HAP-1 (cell line): ENCODE data around the gene EML1.

Experiments used
- DNase-seq, 2 experiments: peaks; one replicate each; pipeline ENCODE4 v3.0.0-alpha.2; 2016 to 2020; ENCODE audit warnings: low spot score in 2 of 2
- H3K27me3 ChIP-seq: fragments of 250-450 bp; sonication (Bioruptor Pico); 2 replicates; pipeline ENCODE4 v1.5.1; 2020; ENCODE audit warnings: low read depth, mild to moderate bottlenecking, moderate library complexity
- H3K36me3 ChIP-seq: fragments of 250-450 bp; sonication (Bioruptor Pico); replicated peaks from 2 replicates; pipeline ENCODE4 v1.5.1; 2020; ENCODE audit warnings: mild to moderate bottlenecking
- H3K4me1 ChIP-seq: fragments of 250-450 bp; sonication (Bioruptor Pico); 2 replicates; pipeline ENCODE4 v1.5.1; 2020; ENCODE audit warnings: mild to moderate bottlenecking
- H3K4me3 ChIP-seq: fragments of 250-450 bp; sonication (Bioruptor Pico); 2 replicates; pipeline ENCODE4 v1.5.1; 2020; ENCODE audit warnings: mild to moderate bottlenecking, moderate library complexity
- H3K9me3 ChIP-seq: fragments of 250-450 bp; sonication (Bioruptor Pico); 2 replicates; pipeline ENCODE4 v1.5.1; 2020; ENCODE audit warnings: mild to moderate bottlenecking, moderate library complexity
- in situ Hi-C: fragments of 300-500 bp; cut with MboI; formaldehyde crosslinking; loops from 3 replicates; pipeline ENCODE4 v1.14.3; 2020; ENCODE audit warnings: low sequenced_read_pairs, inconsistent platforms, mixed read lengths

Gene EML1

DNA sequence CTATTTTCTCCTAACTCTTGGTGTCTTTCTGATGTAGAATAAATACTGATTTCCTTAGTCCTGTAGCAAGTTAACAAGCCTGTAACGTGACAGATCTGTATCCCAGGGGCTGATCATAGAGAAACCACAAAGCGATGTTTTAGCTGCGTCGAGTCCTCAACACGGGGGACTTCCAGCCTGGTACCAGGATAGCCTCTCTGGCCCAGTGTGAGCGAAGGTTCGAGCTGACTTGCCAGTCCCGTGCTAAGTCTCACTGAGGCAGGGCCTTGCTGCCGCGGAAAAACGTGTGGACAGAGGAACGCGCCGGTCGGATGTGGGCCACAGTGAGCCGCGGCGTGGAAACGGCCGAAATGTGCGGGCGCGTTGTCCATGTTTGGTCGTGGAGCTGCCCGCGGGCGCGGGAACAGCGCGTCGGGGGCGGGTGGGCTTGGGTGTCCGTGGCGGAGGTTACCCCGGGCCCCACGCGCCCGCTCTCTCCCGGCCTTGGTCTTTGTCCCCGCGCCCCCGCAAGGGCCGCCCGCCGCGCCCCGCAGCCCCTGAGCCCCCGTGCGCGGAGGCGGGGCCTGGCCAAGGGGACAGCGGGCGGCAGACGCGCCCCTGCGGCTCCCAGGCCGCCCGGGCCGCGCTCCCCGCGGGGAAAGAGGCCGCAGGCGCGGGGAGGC is 531 bp upstream of the EML1 start:
- DNase-seq: peak in 1 of 2 experiments; percentile 10
- H3K9me3 ChIP-seq: peaks cover 3% of the 10 kb centered on the region; the same call in 1 of the 2 replicates
- no peaks in the 10 kb centered on the region for H3K36me3 ChIP-seq
- peaks cover 3% of the 10 kb centered on the region; the same call in 1 of the 2 replicates for H3K4me1 ChIP-seq
- no peaks in the 10 kb centered on the region for H3K27me3 ChIP-seq
- in situ Hi-C loops: no loop called here
- peak overlapping the region; percentile 12 for H3K4me3 ChIP-seq

DNA sequence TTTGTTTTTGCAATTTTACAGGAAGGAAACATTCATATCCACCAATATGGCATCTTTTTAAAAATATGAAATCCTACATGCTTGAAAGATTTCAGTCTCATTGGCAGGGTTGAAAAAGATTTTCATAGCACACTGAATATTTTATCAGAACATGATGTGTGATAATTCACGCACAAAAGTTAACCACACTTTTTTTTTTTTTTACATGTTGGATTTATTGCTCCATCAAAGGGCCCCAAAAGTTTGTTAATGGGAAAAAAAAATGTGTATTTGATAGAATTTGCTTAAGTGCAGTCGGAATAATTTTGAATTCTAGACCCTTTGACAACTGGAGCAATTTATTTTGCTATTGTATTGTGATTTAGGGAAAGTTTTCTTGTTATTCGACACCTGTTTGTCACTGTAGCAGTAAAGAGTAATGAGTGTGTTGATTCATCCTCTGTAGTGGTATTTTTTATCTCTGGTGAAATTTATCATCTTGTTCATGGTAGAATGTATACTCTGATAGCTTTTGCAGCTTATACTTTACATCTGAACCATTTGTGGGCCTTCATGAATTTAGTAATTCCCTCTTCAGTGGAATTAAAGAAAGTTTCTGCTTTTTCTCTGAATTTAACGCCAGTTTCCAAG is 1.1 kb downstream of the EML1 start:
- H3K4me1 ChIP-seq: peaks cover 6% of the 10 kb centered on the region
- no peaks in the 10 kb centered on the region for H3K36me3 ChIP-seq
- H3K9me3 ChIP-seq: peaks cover 3% of the 10 kb centered on the region; the same call in 1 of the 2 replicates
- no peaks in the 10 kb centered on the region for H3K27me3 ChIP-seq
- in situ Hi-C loops: no loop called here
- DNase-seq: no peak
- peak overlapping the region; percentile 35 for H3K4me3 ChIP-seq

DNA sequence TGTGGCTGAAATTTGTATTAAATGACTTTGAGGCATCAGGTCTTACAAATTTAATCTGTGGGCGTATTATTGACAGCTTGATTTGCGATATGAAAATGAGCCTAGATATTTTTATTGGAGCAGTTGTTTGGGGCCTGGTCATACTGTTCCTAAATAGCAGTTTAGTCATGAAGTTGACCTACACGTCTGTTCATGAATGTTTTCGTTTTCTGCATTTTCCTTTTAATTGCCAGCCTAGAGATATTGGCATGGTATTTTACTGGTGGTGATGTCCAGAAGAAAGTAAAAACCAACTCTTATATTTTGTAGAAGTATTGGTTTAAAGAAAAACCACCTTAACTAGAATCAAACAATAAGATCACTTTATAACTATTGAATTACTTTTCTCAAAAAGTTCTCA is 1.8 kb downstream of the EML1 start:
- H3K27me3 ChIP-seq: no peaks in the 10 kb centered on the region
- no peak for DNase-seq
- peaks cover 3% of the 10 kb centered on the region; the same call in 1 of the 2 replicates for H3K9me3 ChIP-seq
- H3K4me1 ChIP-seq: peaks cover 6% of the 10 kb centered on the region
- H3K4me3 ChIP-seq: no peak overlapping the region
- in situ Hi-C loops: no loop called here
- H3K36me3 ChIP-seq: no peaks in the 10 kb centered on the region

DNA sequence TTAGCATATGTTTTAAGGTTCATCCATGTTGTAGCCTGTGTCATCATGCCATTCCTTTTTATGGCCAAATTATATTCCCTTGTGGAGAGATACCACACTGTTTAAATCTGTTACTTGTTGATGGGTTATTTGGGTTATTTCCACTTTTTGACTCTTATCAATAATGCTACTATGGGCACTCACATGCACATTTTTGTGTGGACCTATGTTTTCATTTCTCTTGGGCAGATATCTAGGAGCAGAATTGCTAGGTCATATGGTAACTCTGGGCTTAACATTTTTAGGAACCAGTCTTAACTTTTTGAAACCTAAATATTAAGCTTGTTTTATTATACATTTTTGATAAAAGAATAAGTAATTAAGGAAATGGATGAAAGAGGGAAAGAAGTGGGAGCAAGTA is 4.0 kb downstream of the EML1 start:
- no peak for DNase-seq
- in situ Hi-C loops: no loop called here
- no peak overlapping the region for H3K4me3 ChIP-seq

DNA sequence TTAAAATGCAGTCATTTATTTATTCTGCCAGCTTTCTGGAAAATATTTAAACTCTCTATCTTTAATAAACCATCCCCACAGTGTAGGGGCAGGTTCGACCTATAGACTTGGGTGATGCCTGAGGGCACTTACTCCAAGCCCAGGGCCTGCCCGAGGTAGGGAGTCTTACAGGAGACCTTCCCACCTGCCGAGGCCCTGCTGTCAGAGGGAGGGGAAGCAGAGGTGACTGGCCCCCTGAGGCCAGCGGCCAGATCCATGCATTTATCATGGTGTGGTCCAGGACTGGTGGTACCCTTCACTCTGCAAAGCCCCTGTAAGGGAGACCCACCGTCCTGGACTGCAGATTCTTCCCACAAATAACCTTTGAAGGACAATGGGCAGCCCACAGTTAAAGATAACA is 7.6 kb downstream of the EML1 start:
- Histone ChIP-seq H3K9me3 (peaks cover 3% of the 10 kb centered on the region; the same call in 1 of the 2 replicates), H3K36me3 (no peaks in the 10 kb centered on the region), H3K4me1 (peaks cover 13% of the 10 kb centered on the region), H3K4me3 (no peak overlapping the region), H3K27me3 (no peaks in the 10 kb centered on the region)
- no peak for DNase-seq
- in situ Hi-C loops: no loop called here

More for the DNA sequence above, 4.0 kb downstream of the EML1 start:
- H3K27me3 ChIP-seq: no peaks in the 10 kb centered on the region
- peaks cover 3% of the 10 kb centered on the region; the same call in 1 of the 2 replicates for H3K9me3 ChIP-seq
- no peaks in the 10 kb centered on the region for H3K36me3 ChIP-seq
- H3K4me1 ChIP-seq: peaks cover 6% of the 10 kb centered on the region

DNA sequence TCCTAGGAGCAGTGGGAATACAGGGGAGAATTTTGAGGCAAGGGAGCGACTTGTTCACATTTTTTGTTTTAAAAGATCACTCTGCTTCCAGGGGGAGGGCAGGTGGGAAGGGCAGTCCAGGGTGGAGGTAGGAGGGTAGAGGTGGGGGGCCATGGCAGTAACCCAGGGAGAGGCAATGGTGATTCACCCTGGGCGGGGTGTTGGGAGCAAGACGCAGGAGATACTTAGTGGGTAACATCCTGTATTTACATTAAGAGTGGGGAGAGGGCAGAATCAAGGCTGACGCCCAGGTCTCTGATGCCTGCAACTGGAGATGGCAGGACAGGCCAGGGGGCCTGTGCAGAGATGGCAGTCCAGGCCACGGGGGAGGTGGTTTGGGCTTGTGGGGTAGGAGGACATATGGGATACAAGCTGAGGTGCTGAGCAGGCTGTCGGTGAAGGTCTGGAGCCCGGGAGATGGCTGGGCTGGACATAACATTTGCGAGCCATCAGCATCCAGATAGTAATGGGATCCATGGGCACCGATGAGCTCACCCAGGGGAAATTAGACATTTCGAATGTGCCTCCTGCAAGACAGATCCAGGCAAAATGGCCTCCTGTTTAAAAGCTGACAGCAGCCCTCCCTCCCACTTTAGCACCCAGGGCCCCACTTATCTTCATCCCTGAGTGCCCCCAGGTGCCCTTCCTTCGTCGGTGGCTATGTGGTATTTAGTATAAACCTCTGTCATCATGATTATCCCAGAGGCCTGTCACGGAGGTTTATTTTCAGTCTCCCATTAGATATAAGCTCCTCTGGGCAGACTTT is 9.3 kb downstream of the EML1 start:
- H3K4me3 ChIP-seq: no peak overlapping the region
- in situ Hi-C loops: no loop called here
- H3K9me3 ChIP-seq: no peaks in the 10 kb centered on the region
- no peaks in the 10 kb centered on the region for H3K27me3 ChIP-seq
- H3K36me3 ChIP-seq: no peaks in the 10 kb centered on the region
- H3K4me1 ChIP-seq: peaks cover 13% of the 10 kb centered on the region
- no peak for DNase-seq

DNA sequence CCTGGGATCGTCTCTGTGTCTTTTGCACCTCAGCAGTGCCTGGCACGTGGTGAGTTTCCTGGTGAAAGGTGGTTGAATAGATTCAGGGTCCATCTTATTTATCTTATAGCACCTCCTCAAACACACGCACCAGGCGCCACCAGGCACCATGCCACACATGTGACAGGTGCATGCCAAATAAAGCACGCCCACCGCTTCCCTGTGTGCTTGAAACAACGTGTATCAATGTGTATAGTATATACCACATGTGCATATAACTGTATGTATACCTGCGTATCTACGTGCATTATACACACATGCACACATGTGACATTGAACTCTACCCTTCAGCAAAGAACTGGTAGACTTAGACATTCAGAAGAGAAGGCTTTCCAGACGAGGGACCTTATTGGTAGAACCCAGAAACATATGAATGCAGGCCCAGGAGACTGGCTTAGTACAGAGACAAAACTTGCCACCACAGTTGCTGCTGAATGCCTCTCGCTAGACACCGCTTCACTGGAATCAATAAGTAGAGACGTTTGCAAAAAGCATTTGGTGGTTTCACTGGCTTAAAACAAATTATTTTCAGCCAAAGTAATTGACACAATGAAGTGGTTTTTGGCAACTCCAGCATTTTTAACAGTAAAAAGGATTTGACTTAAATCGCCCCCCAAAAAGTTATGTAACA is 10.0 kb downstream of the EML1 start:
- H3K36me3 ChIP-seq: no peaks in the 10 kb centered on the region
- peaks cover 11% of the 10 kb centered on the region for H3K4me1 ChIP-seq
- no peaks in the 10 kb centered on the region for H3K27me3 ChIP-seq
- DNase-seq: no peak
- H3K9me3 ChIP-seq: no peaks in the 10 kb centered on the region
- H3K4me3 ChIP-seq: no peak overlapping the region
- in situ Hi-C loops: no loop called here

DNA sequence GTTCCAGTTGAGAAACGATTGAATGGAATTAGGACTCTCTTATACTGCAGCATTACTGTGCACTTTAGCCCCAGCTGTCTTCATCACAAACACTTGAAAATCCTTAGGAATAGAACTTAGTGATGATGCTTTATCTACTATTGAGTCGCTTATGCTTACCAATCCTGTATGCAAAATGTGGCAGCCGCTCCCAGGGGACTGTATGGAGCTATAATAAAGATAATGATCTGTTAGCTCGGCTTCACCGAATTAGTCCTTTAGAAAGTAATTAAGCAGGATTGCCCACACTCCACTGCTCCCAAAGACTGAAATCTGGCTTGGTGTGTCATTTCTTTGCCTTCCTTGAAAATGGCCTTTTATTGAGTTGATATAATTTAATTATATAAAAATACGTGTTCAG is 10.6 kb downstream of the EML1 start:
- in situ Hi-C loops: no loop called here
- no peaks in the 10 kb centered on the region for H3K27me3 ChIP-seq
- DNase-seq: peak; percentile 70 to 80
- no peak overlapping the region for H3K4me3 ChIP-seq
- H3K4me1 ChIP-seq: peaks cover 11% of the 10 kb centered on the region
- no peaks in the 10 kb centered on the region for H3K36me3 ChIP-seq
- H3K9me3 ChIP-seq: no peaks in the 10 kb centered on the region

DNA sequence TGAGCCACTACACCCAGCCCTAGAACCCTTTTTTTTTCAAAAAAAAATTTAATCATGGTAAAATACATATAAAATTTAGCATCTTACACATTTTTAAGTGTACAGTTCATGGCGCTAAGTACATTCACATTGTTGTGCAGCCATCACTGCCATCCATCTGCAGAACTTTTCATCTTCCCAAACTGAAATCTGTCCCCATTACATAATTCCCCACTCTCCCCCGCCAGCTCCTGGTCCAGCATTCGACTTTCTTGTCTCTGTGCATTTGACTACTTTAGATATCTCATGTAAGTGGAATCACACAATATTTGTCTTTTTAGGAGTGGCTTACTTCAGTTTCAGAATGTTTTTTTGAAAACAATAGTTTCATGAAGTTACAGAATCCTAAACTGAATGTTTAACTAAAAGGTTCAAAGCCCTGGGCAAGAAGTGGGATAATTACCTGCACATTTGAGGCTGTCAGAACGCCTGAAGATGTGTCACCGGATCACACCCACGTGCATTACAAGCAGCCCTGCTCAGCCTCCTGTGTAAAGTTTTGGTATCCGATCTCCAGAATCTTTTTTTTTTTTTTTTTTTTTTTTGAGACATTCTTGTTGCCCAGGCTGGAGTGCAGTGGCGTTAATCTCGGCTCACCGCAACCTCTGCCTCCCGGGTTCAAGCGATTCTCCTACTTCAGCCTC is 12.7 kb downstream of the EML1 start:
- Histone ChIP-seq H3K9me3 (no peaks in the 10 kb centered on the region), H3K36me3 (no peaks in the 10 kb centered on the region), H3K27me3 (no peaks in the 10 kb centered on the region), H3K4me3 (no peak overlapping the region), H3K4me1 (peaks cover 11% of the 10 kb centered on the region)
- in situ Hi-C loops: no loop called here
- no peak for DNase-seq

DNA sequence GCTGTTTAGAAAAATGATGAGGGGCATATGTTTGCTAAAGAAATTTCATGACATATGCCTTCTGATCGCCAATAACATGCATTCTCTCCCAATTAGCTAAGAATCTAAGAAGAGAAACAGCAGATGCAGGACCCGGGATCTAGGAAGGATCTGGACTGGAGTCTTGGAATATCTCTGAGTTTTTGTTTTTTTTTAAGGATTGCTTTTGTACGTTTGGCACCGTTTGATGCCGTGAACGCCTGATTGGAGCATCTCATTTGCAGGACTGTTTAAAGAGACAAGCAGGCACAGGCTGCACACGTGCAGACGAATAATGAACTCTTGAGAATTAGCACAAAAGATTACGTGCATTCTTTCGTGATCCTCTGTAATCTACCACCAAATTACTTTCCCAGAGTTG is 13.6 kb downstream of the EML1 start:
- Histone ChIP-seq H3K4me1 (peaks cover 11% of the 10 kb centered on the region), H3K9me3 (no peaks in the 10 kb centered on the region), H3K36me3 (no peaks in the 10 kb centered on the region), H3K4me3 (no peak overlapping the region), H3K27me3 (no peaks in the 10 kb centered on the region)
- no peak for DNase-seq
- in situ Hi-C loops: no loop called here

DNA sequence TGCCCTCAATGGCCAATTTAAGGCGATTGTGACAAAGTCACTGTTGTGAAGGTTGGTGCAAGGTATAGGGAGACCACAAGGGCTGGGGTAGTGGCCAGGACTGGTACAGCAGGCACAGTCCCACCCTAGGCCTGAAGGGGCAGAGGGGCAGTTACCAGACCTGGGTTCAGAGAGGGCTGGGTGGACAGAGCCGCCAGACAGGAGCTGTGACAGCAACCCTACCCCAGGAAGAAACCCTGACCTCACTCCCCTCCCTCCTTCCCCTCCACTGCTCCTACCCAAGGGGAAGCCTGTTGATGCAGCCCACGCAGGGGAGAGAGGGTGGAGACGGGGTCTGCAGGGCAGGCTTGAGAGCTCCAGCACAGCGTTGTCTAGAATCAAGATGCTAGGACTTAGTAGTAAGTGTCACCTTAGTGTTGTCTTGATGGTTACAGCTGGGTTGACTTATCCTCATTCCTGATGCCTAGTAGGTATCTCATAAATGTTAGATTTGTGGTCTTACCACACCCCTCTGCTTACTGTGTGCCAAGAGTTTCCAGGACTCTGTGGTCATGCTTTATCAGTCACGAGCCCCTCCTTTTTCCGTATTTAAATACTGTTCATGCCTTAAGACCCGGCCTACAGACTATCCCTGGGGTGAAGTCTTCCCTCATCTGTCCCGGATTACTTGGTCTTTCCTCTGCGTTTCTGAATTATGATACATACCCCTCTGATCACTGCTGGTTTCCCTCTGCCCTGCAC is 14.4 kb downstream of the EML1 start:
- no peaks in the 10 kb centered on the region for H3K9me3 ChIP-seq
- H3K36me3 ChIP-seq: no peaks in the 10 kb centered on the region
- H3K4me1 ChIP-seq: peaks cover 11% of the 10 kb centered on the region
- DNase-seq: no peak
- in situ Hi-C loops: no loop called here
- H3K27me3 ChIP-seq: no peaks in the 10 kb centered on the region
- no peak overlapping the region for H3K4me3 ChIP-seq

DNA sequence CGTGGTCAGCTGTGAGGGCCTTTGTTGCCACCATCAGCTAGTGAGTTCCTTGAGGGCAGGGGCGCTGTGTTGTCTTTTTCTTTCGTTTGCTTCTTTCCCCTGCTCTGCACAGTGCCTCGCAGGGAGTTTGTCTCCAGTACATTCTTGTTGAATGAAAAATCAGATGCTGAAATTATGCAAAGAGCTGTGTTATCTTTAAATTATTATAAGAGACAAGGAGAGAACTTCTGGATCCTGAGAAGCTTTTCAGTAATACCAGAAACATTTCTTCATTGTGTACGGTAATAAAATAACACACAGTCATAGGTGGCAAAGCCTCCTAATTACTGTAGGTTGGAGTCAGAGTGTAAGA is 14.9 kb downstream of the EML1 start:
- Histone ChIP-seq H3K4me3 (no peak overlapping the region), H3K36me3 (no peaks in the 10 kb centered on the region), H3K4me1 (peaks cover 11% of the 10 kb centered on the region), H3K27me3 (no peaks in the 10 kb centered on the region), H3K9me3 (no peaks in the 10 kb centered on the region)
- no peak for DNase-seq
- in situ Hi-C loops: no loop called here

DNA sequence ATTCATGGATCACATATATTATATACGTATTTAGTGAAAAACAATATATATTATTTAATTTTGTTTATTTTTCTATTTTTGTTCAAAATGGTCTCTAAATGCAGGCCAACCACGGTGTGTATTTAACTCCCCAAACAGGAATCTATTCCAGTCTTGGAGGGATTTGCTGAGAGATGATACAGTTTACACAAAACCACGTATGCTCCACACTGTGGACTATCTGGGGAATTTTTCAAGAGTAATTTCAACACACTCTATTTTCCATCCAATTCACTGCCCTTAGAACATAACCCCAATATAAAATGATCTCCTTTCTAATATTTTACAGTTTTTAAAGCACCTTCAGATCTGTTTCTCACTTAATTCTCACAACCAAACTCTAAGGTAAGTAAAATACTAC is 15.3 kb downstream of the EML1 start:
- no peaks in the 10 kb centered on the region for H3K9me3 ChIP-seq
- no peaks in the 10 kb centered on the region for H3K27me3 ChIP-seq
- no peaks in the 10 kb centered on the region for H3K36me3 ChIP-seq
- no peak overlapping the region for H3K4me3 ChIP-seq
- no peak for DNase-seq
- in situ Hi-C loops: no loop called here
- H3K4me1 ChIP-seq: peaks cover 7% of the 10 kb centered on the region
